HG02642 (cell line): ENCODE results near the gene CABP4.

Source experiments
- ATAC-seq: cut with Tn5 transposase; IDR thresholded peaks from one replicate; pipeline ENCODE4 v1.9.1; 2021; ENCODE audit warnings: mild to moderate bottlenecking; ENCODE audit not compliant: unreplicated experiment, poor library complexity

Gene CABP4

GRCh38 chr11:67455054-67455453, at the start of gene CABP4:
Gene CABP4 (plus strand): TSS chr11:67455354. CDS start chr11:67455424, 70 bp downstream.
- ATAC-seq, result no peak

GRCh38 chr11:67405688-67406339, 49.3 kb upstream of the CABP4 start:
- ATAC-seq, result no peak

- no peak for ATAC-seq
Measured at GRCh38 chr11:67406420-67406968, 48.7 kb upstream of the CABP4 start.

GRCh38 chr11:67406969-67407687, 48.0 kb upstream of the CABP4 start:
- ATAC-seq, result no peak

- no peak for ATAC-seq
Measured at GRCh38 chr11:67407688-67408163, 47.4 kb upstream of the CABP4 start.

GRCh38 chr11:67408437-67409200, 46.5 kb upstream of the CABP4 start:
- ATAC-seq, result peak; percentile 15

GRCh38 chr11:67409261-67409666, 45.9 kb upstream of the CABP4 start:
- ATAC-seq, result peak; percentile 51

GRCh38 chr11:67409781-67410368, 45.3 kb upstream of the CABP4 start:
- peak; percentile 6 for ATAC-seq

- no peak for ATAC-seq
Measured at GRCh38 chr11:67410369-67410831, 44.8 kb upstream of the CABP4 start.

- ATAC-seq, result no peak
Measured at GRCh38 chr11:67410984-67411784, 44.0 kb upstream of the CABP4 start.

- no peak for ATAC-seq
Measured at GRCh38 chr11:67411785-67412152, 43.4 kb upstream of the CABP4 start.

- no peak for ATAC-seq
Measured at GRCh38 chr11:67412495-67413179, 42.5 kb upstream of the CABP4 start.

- ATAC-seq, result no peak
Measured at GRCh38 chr11:67413266-67413849, 41.8 kb upstream of the CABP4 start.

- no peak for ATAC-seq
Measured at GRCh38 chr11:67415501-67416304, 39.5 kb upstream of the CABP4 start, which contains the start of gene CARNS1. Gene CARNS1 (plus strand): TSS chr11:67415678. CDS start chr11:67416200, 522 bp downstream.

GRCh38 chr11:67416416-67417335, 38.5 kb upstream of the CABP4 start:
- ATAC-seq, result no peak

GRCh38 chr11:67417425-67417824, 37.7 kb upstream of the CABP4 start:
- no peak for ATAC-seq
